Uterus (tissue), 4 donors: ENCODE data around the gene ANKK1. TPM values are rescaled to one million over a fixed set of nuclear protein-coding genes. Genes with fewer than 3 reads are reported as not detected.

Experiments used
- DNase-seq, 2 donors: peaks; one replicate each; pipeline ENCODE4 v3.0.0-alpha.2; 2019 to 2020
- H3K27ac ChIP-seq, 2 donors: fragments of 200-600 bp; sonication (generic); 1 replicate in 1 of 2; 2 replicates in 1 of 2; pipeline ENCODE4 v1.5.1; 2016 to 2018
- H3K27me3 ChIP-seq, 2 donors: fragments of 200-600 bp; sonication (generic); one replicate each; pipeline ENCODE4 v1.5.1; 2018 to 2019; ENCODE audit warnings: control low read depth in 1 of 2
- H3K36me3 ChIP-seq, 2 donors: fragments of 200-600 bp; sonication (generic); one replicate each; pipeline ENCODE4 v1.5.1; 2019; ENCODE audit warnings: control low read depth in 1 of 2
- H3K4me1 ChIP-seq, 2 donors: fragments of 200-600 bp; sonication (generic); one replicate each; pipeline ENCODE4 v1.5.1; 2018 to 2019; ENCODE audit warnings: control low read depth in 1 of 2
- H3K4me3 ChIP-seq, 2 donors: fragments of 200-600 bp; sonication (generic); 1 replicate in 1 of 2; 2 replicates in 1 of 2; pipeline ENCODE4 v1.5.1; 2018 to 2019; ENCODE audit warnings: mild to moderate bottlenecking in 1 of 2
- H3K9me3 ChIP-seq, 2 donors: fragments of 200-600 bp; sonication (generic); one replicate each; pipeline ENCODE4 v1.5.1; 2019; ENCODE audit warnings: control low read depth in 1 of 2
- CTCF ChIP-seq, 4 experiments: fragments of 200-600 bp in 2 of 4; fragments of 450-650 bp in 2 of 4; sonication (generic) in 2 of 4; IDR thresholded peaks; one replicate each; pipeline ENCODE4 v1.5.1; 2016 to 2019; ENCODE audit warnings: antibody characterized with exemption in 4 of 4, mild to moderate bottlenecking in 2 of 4, moderate library complexity in 1 of 4
- POLR2A ChIP-seq, 2 donors: fragments of 450-650 bp; IDR thresholded peaks; one replicate each; pipeline ENCODE4 v1.6.1; 2016; ENCODE audit warnings: antibody characterized with exemption in 2 of 2, mild to moderate bottlenecking in 1 of 2, moderate library complexity in 1 of 2
- intact Hi-C: fragments of 100-400 bp; cut with DNase I; formaldehyde crosslinking; loops from one replicate; pipeline ENCODE4 v1.15.1; 2023; ENCODE audit warnings: low total_unique reads
- total RNA-seq, 4 donors: library from RNA; depleted of rRNA in 3 of 4; stranded (reverse); fragments of >200 nt in 3 of 4; gene quantifications; one replicate each; pipeline versions ENCODE4 v1.1.0 to v1.2.4, GENCODE V29; 2014 to 2023
- donor health status: DM: yes; HTN: yes; CAD: no.

The ANKK1 gene
- total RNA-seq, 4 donors from 2014 or later: 0.41 to 1.0 TPM; not detected in 2

GRCh38 chr11:113440816-113441215 lies 53.2 kb downstream of the ANKK1 start:
- Histone ChIP-seq H3K27ac (no peak overlapping the region), H3K27me3 (no peaks in the 10 kb centered on the region), H3K4me3 (no peak overlapping the region), H3K36me3 (no peaks in the 10 kb centered on the region), H3K4me1 (no peaks in the 10 kb centered on the region), H3K9me3 (no peaks in the 10 kb centered on the region)
- no peak for TF ChIP-seq POLR2A (IDR thresholded peaks at IDR 0.05)
- no peak for TF ChIP-seq CTCF (IDR thresholded peaks at IDR 0.05)
- intact Hi-C loops: no loop called here
- no peak for DNase-seq

- no peak for DNase-seq
- Histone ChIP-seq H3K27ac (no peak overlapping the region), H3K27me3 (no peaks in the 10 kb centered on the region), H3K9me3 (no peaks in the 10 kb centered on the region), H3K36me3 (no peaks in the 10 kb centered on the region), H3K4me1 (no peaks in the 10 kb centered on the region), H3K4me3 (no peak overlapping the region)
- no peak for TF ChIP-seq POLR2A (IDR thresholded peaks at IDR 0.05)
- TF ChIP-seq CTCF (IDR thresholded peaks at IDR 0.05): no peak
- intact Hi-C loops: no loop called here
Observed at GRCh38 chr11:113444502-113445123, 57.0 kb downstream of the ANKK1 start.

- Histone ChIP-seq H3K9me3 (no peaks in the 10 kb centered on the region), H3K27me3 (no peaks in the 10 kb centered on the region), H3K27ac (no peak overlapping the region), H3K36me3 (no peaks in the 10 kb centered on the region), H3K4me3 (no peak overlapping the region), H3K4me1 (no peaks in the 10 kb centered on the region)
- no peak for DNase-seq
- TF ChIP-seq CTCF (IDR thresholded peaks at IDR 0.05) (no peak), POLR2A (IDR thresholded peaks at IDR 0.05) (no peak)
- intact Hi-C loops: no loop called here
Observed at GRCh38 chr11:113446112-113446511, 58.5 kb downstream of the ANKK1 start.

GRCh38 chr11:113446938-113447337 lies 59.4 kb downstream of the ANKK1 start:
- H3K36me3 ChIP-seq: no peaks in the 10 kb centered on the region
- no peak for DNase-seq
- no peaks in the 10 kb centered on the region for H3K9me3 ChIP-seq
- TF ChIP-seq CTCF (IDR thresholded peaks at IDR 0.05): no peak
- no peak for TF ChIP-seq POLR2A (IDR thresholded peaks at IDR 0.05)
- no peaks in the 10 kb centered on the region for H3K4me1 ChIP-seq
- H3K27me3 ChIP-seq: no peaks in the 10 kb centered on the region
- H3K27ac ChIP-seq: no peak overlapping the region
- intact Hi-C loops: no loop called here
- H3K4me3 ChIP-seq: no peak overlapping the region

- Histone ChIP-seq H3K27me3 (no peaks in the 10 kb centered on the region), H3K36me3 (no peaks in the 10 kb centered on the region), H3K27ac (no peak overlapping the region), H3K4me3 (no peak overlapping the region), H3K4me1 (no peaks in the 10 kb centered on the region), H3K9me3 (no peaks in the 10 kb centered on the region)
- intact Hi-C loops: no loop called here
- DNase-seq: no peak
- TF ChIP-seq CTCF (IDR thresholded peaks at IDR 0.05): no peak
Observed at GRCh38 chr11:113447621-113448315, 60.2 kb downstream of the ANKK1 start.
